ENCODE measurements around the gene PIP5K1B. TPM values are rescaled to one million over a fixed set of nuclear protein-coding genes. Genes with fewer than 3 reads are reported as not detected.

The PIP5K1B gene
- total RNA-seq (2022; extraction: Qiagen RNA extraction; ENCODE audit: low read depth) = not detected in 5 replicates

DNA sequence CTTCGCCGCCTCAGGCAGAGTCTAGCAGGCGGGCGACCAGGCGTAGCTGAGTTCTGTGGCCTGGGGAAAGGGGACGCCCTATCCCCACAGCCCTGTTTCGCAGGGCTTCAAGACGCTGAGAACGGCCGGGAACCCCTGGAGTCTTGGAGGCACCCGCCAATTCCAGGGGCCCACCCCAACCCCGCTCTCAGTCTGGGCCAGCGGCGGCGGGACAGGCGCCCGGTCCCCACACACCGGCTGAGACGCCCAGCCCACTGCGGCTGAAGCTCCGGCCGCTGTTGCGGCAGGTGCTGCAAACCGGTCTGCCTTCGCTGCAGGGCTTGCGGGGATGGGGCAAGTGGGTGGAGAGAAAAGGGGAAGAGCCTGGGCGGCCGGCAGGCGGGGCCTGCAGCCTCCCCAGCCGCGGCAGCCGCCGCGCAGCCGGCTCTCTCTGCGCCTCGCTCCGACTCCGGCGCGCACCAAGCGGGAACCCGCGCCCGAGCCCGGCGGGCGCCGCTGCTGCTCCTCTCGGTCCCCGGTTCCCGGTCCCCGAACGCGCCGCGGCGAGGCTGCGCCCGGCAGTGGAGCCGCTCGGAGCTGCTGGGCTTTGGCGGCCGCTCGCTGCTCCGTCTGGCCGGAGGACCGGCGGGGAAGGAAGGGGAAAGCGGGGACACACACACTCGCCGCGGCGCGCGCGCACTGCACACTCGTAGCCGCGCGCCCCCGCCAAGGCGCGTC, at the start of gene PIP5K1B:
PIP5K1B (plus strand) TSS at position 427 of the 717 bp plus-strand sequence. CDS start 117,375 bp downstream, outside the sequence.

DNA sequence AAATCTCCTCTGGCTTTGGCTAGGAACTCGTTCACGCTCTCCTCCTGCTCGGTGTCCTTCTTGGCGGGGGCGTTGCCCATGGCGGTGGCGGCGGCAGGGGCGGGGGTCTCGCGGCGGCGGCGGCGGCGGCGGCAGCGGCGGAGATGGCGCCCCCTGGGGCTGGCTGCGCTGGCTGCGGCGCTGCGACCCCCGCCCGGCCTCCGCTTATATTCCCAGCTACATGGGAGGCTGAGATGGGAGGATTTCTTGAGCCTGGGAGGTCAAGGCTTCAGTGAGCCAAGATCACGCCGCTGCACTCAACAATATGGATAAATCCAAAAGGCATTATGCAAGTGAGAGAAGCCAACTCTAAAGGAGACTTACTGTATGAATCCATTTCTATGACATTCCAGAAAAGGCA, 309.0 kb downstream of the PIP5K1B start, which contains the start of gene PRKACG:
PRKACG (minus strand) TSS at position 101 of the 400 bp plus-strand sequence; CDS start at position 80, 21 bp downstream.

DNA sequence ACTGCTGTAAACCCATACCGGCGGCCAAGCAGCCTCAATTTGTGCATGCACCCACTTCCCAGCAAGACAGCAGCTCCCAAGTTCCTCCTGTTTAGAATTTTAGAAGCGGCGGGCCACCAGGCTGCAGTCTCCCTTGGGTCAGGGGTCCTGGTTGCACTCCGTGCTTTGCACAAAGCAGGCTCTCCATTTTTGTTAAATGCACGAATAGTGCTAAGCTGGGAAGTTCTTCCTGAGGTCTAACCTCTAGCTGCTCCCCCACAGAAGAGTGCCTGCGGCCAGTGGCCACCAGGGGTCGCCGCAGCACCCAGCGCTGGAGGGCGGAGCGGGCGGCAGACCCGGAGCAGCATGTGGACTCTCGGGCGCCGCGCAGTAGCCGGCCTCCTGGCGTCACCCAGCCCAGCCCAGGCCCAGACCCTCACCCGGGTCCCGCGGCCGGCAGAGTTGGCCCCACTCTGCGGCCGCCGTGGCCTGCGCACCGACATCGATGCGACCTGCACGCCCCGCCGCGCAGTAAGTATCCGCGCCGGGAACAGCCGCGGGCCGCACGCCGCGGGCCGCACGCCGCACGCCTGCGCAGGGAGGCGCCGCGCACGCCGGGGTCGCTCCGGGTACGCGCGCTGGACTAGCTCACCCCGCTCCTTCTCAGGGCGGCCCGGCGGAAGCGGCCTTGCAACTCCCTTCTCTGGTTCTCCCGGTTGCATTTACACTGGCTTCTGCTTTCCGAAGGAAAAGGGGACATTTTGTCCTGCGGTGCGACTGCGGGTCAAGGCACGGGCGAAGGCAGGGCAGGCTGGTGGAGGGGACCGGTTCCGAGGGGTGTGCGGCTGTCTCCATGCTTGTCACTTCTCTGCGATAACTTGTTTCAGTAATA, 330.6 kb downstream of the PIP5K1B start, which contains the start of gene FXN:
FXN (plus strand) TSS at position 315 of the 871 bp plus-strand sequence; CDS start at position 346, 31 bp downstream.

Other genes starting within 250 kb of the PIP5K1B start
- gene TMEM252, start 164.4 kb upstream of the PIP5K1B start, total RNA-seq (2022; extraction: Qiagen RNA extraction; ENCODE audit: low read depth) = not detected in 5 replicates

Data from A549 treated with GW870086 at 1 μM for 4 hours (cell line).